K562 (cell line): ENCODE results near the gene PDIA3. TPM values are rescaled to one million over a fixed set of nuclear protein-coding genes. Genes with fewer than 3 reads are reported as not detected.

ENCODE experiments used
- COPS2 ChIP-seq: fragments of 450-650 bp; conservative IDR thresholded peaks from 2 replicates; pipeline ENCODE4 v1.6.1; 2016; ENCODE audit warnings: mild to moderate bottlenecking, moderate library complexity
- GABPA ChIP-seq: fragments of 200-800 bp; sonication (Bioruptor generic); conservative IDR thresholded peaks from 2 replicates; pipeline ENCODE4 v1.6.1; 2016; ENCODE audit warnings: low read depth, missing genetic modification characterization, missing compliant biosample characterization
- HDGF ChIP-seq: fragments of 450-650 bp; IDR thresholded peaks from 2 replicates; pipeline ENCODE4 v1.6.1; 2016
- HMGN3 ChIP-seq: IDR thresholded peaks from 2 replicates; pipeline ENCODE4 v1.6.1; 2011; ENCODE audit warnings: borderline replicate concordance, low read depth, mild to moderate bottlenecking, mixed read lengths, low read length; ENCODE audit not compliant: insufficient read length; ENCODE audit errors: extremely low read depth
- IFI16 ChIP-seq: fragments of 250-450 bp; sonication (Bioruptor Pico); IDR thresholded peaks from 2 replicates; pipeline ENCODE4 v2.1.2; 2022; ENCODE audit warnings: mild to moderate bottlenecking, inconsistent platforms
- JUN ChIP-seq, 2 experiments: sonication (generic) in 1 of 2; formaldehyde crosslinking in 1 of 2; IDR thresholded peaks; 2 replicates each; pipeline versions ENCODE4 v1.6.1 to v1.8.0; 2012 to 2022; ENCODE audit warnings: borderline replicate concordance in 2 of 2, mild to moderate bottlenecking in 2 of 2, improper control_type of control experiment in 1 of 2, low read depth in 1 of 2, low read length in 1 of 2, missing genetic modification reagents in 1 of 2
- MAZ ChIP-seq, 2 experiments: fragments of 450-650 bp in 1 of 2; sonication (generic) in 1 of 2; formaldehyde crosslinking; IDR thresholded peaks in 1 of 2; conservative IDR thresholded peaks in 1 of 2; 2 replicates each; pipeline versions ENCODE4 v1.4.0 to v1.5.0; 2020; ENCODE audit warnings: mild to moderate bottlenecking in 1 of 2, missing genetic modification reagents in 1 of 2
- MYNN ChIP-seq, 2 experiments: sonication (generic); formaldehyde crosslinking in 1 of 2; IDR thresholded peaks; 2 replicates each; pipeline versions ENCODE4 v1.5.0 to v1.6.1; 2016 to 2020; ENCODE audit warnings: antibody characterized with exemption in 1 of 2, missing genetic modification reagents in 1 of 2
- NEUROD1 ChIP-seq: fragments of 150-350 bp; IDR thresholded peaks from 2 replicates; pipeline ENCODE4 v1.6.1; 2014; ENCODE audit warnings: borderline replicate concordance, low read length, low read depth; ENCODE audit not compliant: partially characterized antibody
- NFYB ChIP-seq: IDR thresholded peaks from 2 replicates; pipeline ENCODE4 v1.6.1; 2011; ENCODE audit warnings: mild to moderate bottlenecking, moderate library complexity; ENCODE audit not compliant: insufficient read length; ENCODE audit errors: extremely low read depth
- NR3C1 ChIP-seq: sonication (generic); formaldehyde crosslinking; IDR thresholded peaks from 2 replicates; pipeline ENCODE4 v1.8.1; 2022; ENCODE audit warnings: missing genetic modification reagents
- POLR2AphosphoS2 ChIP-seq: IDR thresholded peaks from 2 replicates; pipeline ENCODE4 v1.6.1; 2012; ENCODE audit warnings: low read length, improper control_type of control experiment
- POLR2AphosphoS5 ChIP-seq: IDR thresholded peaks from 2 replicates; pipeline ENCODE4 v1.6.1; 2011; ENCODE audit warnings: mild to moderate bottlenecking, low read depth, low read length, moderate library complexity; ENCODE audit not compliant: control insufficient read depth, insufficient read depth
- SIN3A ChIP-seq, 2 experiments: fragments of 150-350 bp in 1 of 2; IDR thresholded peaks; 2 replicates each; pipeline ENCODE4 v1.6.1; 2011 to 2016; ENCODE audit warnings: borderline replicate concordance in 2 of 2, low read depth in 2 of 2, low read length in 2 of 2, mild to moderate bottlenecking in 2 of 2, moderate library complexity in 2 of 2; ENCODE audit not compliant: control insufficient read depth in 1 of 2
- SP1 ChIP-seq: sonication (generic); formaldehyde crosslinking; IDR thresholded peaks from 2 replicates; pipeline ENCODE4 v1.8.1; 2022; ENCODE audit warnings: mild to moderate bottlenecking, missing genetic modification reagents
- TAF9B ChIP-seq: fragments of 450-650 bp; IDR thresholded peaks from 2 replicates; pipeline ENCODE4 v1.6.1; 2018; ENCODE audit warnings: mild to moderate bottlenecking; ENCODE audit not compliant: partially characterized antibody
- polyA plus RNA-seq, 8 experiments: library from polyadenylated mRNA; depleted of rRNA in 4 of 8; stranded (reverse) in 5 of 8; unstranded in 3 of 8; fragments of >200 nt; fragmentation: Nextera tagmentation in 2 of 8; fragmentation: Illumina TruSeq in 1 of 8; extraction: Ambion mirVana in 2 of 8; extraction: Trizol in 1 of 8; gene quantifications; 2 replicates each; pipeline versions ENCODE4 v1.2.1 to v1.2.3, GENCODE V29; 2011 to 2014; ENCODE audit warnings: inconsistent platforms in 1 of 8, missing spikeins in 1 of 8
- total RNA-seq, 7 experiments: library from RNA; depleted of rRNA in 6 of 7; stranded (reverse); fragments of >200 nt in 6 of 7; fragmentation: Illumina TruSeq in 2 of 7; extraction: Trizol in 2 of 7; gene quantifications; 2 replicates each; pipeline versions ENCODE4 v1.2.1 to v1.2.3, GENCODE V29; 2011 to 2021; ENCODE audit warnings: low replicate concordance in 1 of 7
- TF ChIP-seq, protein P1 (sequence below): IDR thresholded peaks from 2 replicates; pipeline ENCODE4 v1.6.1; 2014; ENCODE audit warnings: antibody characterized with exemption
- TF ChIP-seq, protein P2 (sequence below): fragments of 450-650 bp; IDR thresholded peaks from 2 replicates; pipeline ENCODE4 v1.6.1; 2016
- TF ChIP-seq, protein P3 (sequence below), 2 experiments: fragments of 450-650 bp in 1 of 2; sonication (generic) in 1 of 2; formaldehyde crosslinking in 1 of 2; IDR thresholded peaks in 1 of 2; conservative IDR thresholded peaks in 1 of 2; 2 replicates each; pipeline versions ENCODE4 v1.6.1 to v1.8.1; 2016 to 2023; ENCODE audit warnings: mild to moderate bottlenecking in 2 of 2, moderate library complexity in 2 of 2, inconsistent platforms in 1 of 2, missing genetic modification reagents in 1 of 2
- TF ChIP-seq, protein P4 (sequence below): fragments of 450-650 bp; formaldehyde crosslinking; IDR thresholded peaks from 2 replicates; pipeline ENCODE4 v1.4.0; 2020; ENCODE audit warnings: mild to moderate bottlenecking, mixed read lengths

PDIA3 gene
- total and polyA plus RNA-seq, 9 of the 15 experiments (the other 6 are each of a cell fraction or from before 2014, with no cell fraction given) = 13.5 to 386 (median 149) TPM

DNA sequence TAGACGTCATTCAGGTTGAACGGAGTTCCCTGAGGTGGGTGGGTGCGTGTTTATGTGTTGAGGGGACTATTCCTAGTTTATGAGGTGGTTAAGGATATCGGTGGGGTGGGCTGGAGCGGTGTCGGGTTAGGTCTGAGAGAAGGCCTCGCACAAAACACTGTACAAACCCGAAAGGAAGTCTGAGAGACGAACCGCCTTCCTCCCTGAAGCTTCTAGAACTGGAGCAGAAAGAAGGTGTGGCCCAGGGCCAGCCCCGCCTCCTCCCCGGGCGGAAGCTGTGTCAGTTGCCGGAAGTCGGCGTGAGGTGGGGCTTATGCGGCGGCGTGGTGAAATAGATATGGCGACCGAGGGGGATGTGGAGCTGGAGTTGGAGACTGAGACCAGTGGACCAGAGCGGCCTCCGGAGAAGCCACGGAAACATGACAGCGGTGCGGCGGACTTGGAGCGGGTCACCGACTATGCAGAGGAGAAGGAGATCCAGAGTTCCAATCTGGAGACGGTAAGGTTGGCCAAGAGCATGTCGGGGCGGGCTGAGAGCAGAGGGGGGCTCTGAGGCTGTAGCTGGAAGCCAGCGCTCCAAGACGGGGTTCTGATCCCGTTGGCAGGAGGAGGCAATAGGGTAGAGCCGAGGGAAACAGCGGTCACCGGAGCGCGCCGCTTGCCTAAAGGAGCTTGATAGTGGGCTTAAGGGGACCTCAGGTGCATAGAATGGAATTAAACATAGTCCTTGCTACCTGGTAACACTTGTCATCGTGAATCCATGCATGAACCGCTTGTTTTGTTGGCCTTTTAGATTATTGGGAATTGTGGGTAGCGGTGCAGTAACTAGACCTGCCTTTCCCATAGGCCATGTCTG, 54.3 kb downstream of the PDIA3 start, which contains the start of gene HYPK (continued):
- TF ChIP-seq, protein P1, sequence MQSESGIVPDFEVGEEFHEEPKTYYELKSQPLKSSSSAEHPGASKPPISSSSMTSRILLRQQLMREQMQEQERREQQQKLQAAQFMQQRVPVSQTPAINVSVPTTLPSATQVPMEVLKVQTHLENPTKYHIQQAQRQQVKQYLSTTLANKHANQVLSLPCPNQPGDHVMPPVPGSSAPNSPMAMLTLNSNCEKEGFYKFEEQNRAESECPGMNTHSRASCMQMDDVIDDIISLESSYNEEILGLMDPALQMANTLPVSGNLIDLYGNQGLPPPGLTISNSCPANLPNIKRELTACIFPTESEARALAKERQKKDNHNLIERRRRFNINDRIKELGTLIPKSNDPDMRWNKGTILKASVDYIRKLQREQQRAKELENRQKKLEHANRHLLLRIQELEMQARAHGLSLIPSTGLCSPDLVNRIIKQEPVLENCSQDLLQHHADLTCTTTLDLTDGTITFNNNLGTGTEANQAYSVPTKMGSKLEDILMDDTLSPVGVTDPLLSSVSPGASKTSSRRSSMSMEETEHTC = no peak
- TF ChIP-seq COPS2 = no peak
- TF ChIP-seq MYNN (IDR thresholded peaks at IDR 0.05) = peak; percentile 35; the same call in 1 of the 2 replicates
- TF ChIP-seq MYNN (CRISPR knock-in tag; IDR thresholded peaks at IDR 0.05) = no peak
- TF ChIP-seq JUN (IDR thresholded peaks at IDR 0.05; ENCODE audit: borderline replicate concordance, low read depth, low read length) = no peak
- TF ChIP-seq JUN (CRISPR knock-in tag; IDR thresholded peaks at IDR 0.05; ENCODE audit: borderline replicate concordance) = no peak
- TF ChIP-seq TAF9B = peak; percentile 87
- TF ChIP-seq, protein P2, sequence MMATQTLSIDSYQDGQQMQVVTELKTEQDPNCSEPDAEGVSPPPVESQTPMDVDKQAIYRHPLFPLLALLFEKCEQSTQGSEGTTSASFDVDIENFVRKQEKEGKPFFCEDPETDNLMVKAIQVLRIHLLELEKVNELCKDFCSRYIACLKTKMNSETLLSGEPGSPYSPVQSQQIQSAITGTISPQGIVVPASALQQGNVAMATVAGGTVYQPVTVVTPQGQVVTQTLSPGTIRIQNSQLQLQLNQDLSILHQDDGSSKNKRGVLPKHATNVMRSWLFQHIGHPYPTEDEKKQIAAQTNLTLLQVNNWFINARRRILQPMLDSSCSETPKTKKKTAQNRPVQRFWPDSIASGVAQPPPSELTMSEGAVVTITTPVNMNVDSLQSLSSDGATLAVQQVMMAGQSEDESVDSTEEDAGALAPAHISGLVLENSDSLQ = peak; percentile 65
- TF ChIP-seq, protein P3, sequence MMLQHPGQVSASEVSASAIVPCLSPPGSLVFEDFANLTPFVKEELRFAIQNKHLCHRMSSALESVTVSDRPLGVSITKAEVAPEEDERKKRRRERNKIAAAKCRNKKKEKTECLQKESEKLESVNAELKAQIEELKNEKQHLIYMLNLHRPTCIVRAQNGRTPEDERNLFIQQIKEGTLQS (IDR thresholded peaks at IDR 0.05) = no peak
- TF ChIP-seq, protein P3 (CRISPR knock-in tag; conservative IDR thresholded peaks at IDR 0.05) = no peak
- no peak for TF ChIP-seq NR3C1 (CRISPR knock-in tag)
- peak; percentile 83 for TF ChIP-seq HMGN3
- peak; percentile 48; the same call in 1 of the 2 replicates for TF ChIP-seq SP1 (CRISPR knock-in tag)
- peak; percentile 89 to 93; a peak in 3 of 4 replicates for TF ChIP-seq SIN3A (IDR thresholded peaks at IDR 0.05; ENCODE audit: borderline replicate concordance in 2 of 2, control insufficient read depth in 1 of 2, low read depth in 2 of 2, low read length in 2 of 2)
- TF ChIP-seq POLR2AphosphoS5 = peak; percentile 85
- TF ChIP-seq, protein P4, sequence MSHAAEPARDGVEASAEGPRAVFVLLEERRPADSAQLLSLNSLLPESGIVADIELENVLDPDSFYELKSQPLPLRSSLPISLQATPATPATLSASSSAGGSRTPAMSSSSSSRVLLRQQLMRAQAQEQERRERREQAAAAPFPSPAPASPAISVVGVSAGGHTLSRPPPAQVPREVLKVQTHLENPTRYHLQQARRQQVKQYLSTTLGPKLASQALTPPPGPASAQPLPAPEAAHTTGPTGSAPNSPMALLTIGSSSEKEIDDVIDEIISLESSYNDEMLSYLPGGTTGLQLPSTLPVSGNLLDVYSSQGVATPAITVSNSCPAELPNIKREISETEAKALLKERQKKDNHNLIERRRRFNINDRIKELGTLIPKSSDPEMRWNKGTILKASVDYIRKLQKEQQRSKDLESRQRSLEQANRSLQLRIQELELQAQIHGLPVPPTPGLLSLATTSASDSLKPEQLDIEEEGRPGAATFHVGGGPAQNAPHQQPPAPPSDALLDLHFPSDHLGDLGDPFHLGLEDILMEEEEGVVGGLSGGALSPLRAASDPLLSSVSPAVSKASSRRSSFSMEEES (CRISPR knock-in tag) = no peak
- TF ChIP-seq POLR2AphosphoS2 = peak; percentile 99
- no peak for TF ChIP-seq IFI16 (CRISPR knock-in tag)
- TF ChIP-seq NFYB = no peak
- peak; percentile 72 for TF ChIP-seq HDGF
- peak in 1 of 2 experiments; percentile 58; a peak in 1 of 4 replicates for TF ChIP-seq MAZ (CRISPR knock-in tag; conservative IDR thresholded peaks at IDR 0.05 in 1 of 2, IDR thresholded peaks at IDR 0.05 in 1 of 2)
- TF ChIP-seq NEUROD1 = peak; percentile 10
- peak; percentile 94 for TF ChIP-seq GABPA (tag)
